KMS-11 (cell line): ENCODE data around the gene VWA3A.
"Not testable (repeated sequence)": the region's sequence is repeated elsewhere in the genome, so short reads cannot be mapped to it uniquely, and the experiment has no call there.

Experiments
- H2AFZ ChIP-seq: fragments of 200-600 bp; sonication (generic); 2 replicates; pipeline ENCODE4 v1.6.1; 2016; ENCODE audit warnings: antibody characterized with exemption, mixed run types, low read depth
- H3K27ac ChIP-seq: fragments of 200-600 bp; sonication (generic); 2 replicates; pipeline ENCODE4 v1.6.1; 2016; ENCODE audit warnings: mild to moderate bottlenecking, mixed run types
- H3K27me3 ChIP-seq: fragments of 200-600 bp; sonication (generic); 2 replicates; pipeline ENCODE4 v1.6.1; 2017; ENCODE audit warnings: mild to moderate bottlenecking, low read depth, mixed run types, moderate library complexity; ENCODE audit not compliant: insufficient read depth
- H3K36me3 ChIP-seq: fragments of 200-600 bp; sonication (generic); 2 replicates; pipeline ENCODE4 v1.6.1; 2017; ENCODE audit warnings: mild to moderate bottlenecking, mixed run types; ENCODE audit not compliant: insufficient read depth
- H3K4me1 ChIP-seq: fragments of 200-600 bp; sonication (generic); 2 replicates; pipeline ENCODE4 v1.6.1; 2016; ENCODE audit warnings: mild to moderate bottlenecking, low read depth, mixed run types; ENCODE audit not compliant: poor library complexity, severe bottlenecking
- H3K4me2 ChIP-seq: fragments of 200-600 bp; sonication (generic); 2 replicates; pipeline ENCODE4 v1.7.0; 2016; ENCODE audit warnings: mild to moderate bottlenecking, mixed run types
- H3K4me3 ChIP-seq: fragments of 200-600 bp; sonication (generic); IDR thresholded peaks from 2 replicates; pipeline ENCODE4 v1.6.1; 2017; ENCODE audit warnings: low read depth, low read length, mixed read lengths; ENCODE audit not compliant: insufficient read depth
- H3K79me2 ChIP-seq: fragments of 200-600 bp; sonication (generic); 2 replicates; pipeline ENCODE4 v1.6.1; 2016; ENCODE audit warnings: low read depth, mixed run types; ENCODE audit not compliant: insufficient read depth
- H3K9ac ChIP-seq: fragments of 200-600 bp; sonication (generic); 2 replicates; pipeline ENCODE4 v1.6.1; 2016; ENCODE audit warnings: mild to moderate bottlenecking, mixed run types
- H4K20me1 ChIP-seq: fragments of 200-600 bp; sonication (generic); 2 replicates; pipeline ENCODE4 v1.6.1; 2016; ENCODE audit warnings: mild to moderate bottlenecking, mixed run types; ENCODE audit not compliant: insufficient read depth
- TF ChIP-seq, protein P1 (sequence below): fragments of 200-600 bp; sonication (generic); conservative IDR thresholded peaks from 2 replicates; pipeline ENCODE4 v1.6.1; 2017; ENCODE audit warnings: low read depth, mild to moderate bottlenecking, antibody characterized with exemption, low read length, moderate library complexity, mixed read lengths

VWA3A gene

DNA sequence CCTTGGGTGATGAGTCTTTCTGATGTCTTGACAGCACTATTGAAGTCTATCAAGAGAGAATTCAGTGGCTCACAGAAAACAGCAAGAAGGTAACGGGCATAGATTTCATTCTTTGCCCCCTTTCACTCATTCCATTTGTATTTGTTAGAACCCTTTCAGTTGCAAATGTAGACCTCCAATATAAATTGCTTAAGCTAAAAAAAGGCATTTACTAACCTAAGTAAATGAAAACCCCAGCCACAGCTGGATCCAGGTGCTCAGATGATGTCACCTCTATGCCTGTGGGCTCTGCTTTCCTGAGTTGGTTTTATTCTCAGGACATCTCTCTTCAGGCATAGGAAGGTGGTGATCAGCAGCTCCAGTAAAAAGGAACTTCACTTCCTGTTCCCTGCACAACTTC, 11.1 kb downstream of the VWA3A start:
- H2AFZ ChIP-seq: no peak overlapping the region
- no peak overlapping the region; the same call in 1 of the 2 replicates for H3K4me2 ChIP-seq
- H3K27me3 ChIP-seq: no peaks in the 10 kb centered on the region
- no peaks in the 10 kb centered on the region for H3K79me2 ChIP-seq
- H3K36me3 ChIP-seq: no peaks in the 10 kb centered on the region
- H3K9ac ChIP-seq: no peak overlapping the region
- TF ChIP-seq, protein P1, sequence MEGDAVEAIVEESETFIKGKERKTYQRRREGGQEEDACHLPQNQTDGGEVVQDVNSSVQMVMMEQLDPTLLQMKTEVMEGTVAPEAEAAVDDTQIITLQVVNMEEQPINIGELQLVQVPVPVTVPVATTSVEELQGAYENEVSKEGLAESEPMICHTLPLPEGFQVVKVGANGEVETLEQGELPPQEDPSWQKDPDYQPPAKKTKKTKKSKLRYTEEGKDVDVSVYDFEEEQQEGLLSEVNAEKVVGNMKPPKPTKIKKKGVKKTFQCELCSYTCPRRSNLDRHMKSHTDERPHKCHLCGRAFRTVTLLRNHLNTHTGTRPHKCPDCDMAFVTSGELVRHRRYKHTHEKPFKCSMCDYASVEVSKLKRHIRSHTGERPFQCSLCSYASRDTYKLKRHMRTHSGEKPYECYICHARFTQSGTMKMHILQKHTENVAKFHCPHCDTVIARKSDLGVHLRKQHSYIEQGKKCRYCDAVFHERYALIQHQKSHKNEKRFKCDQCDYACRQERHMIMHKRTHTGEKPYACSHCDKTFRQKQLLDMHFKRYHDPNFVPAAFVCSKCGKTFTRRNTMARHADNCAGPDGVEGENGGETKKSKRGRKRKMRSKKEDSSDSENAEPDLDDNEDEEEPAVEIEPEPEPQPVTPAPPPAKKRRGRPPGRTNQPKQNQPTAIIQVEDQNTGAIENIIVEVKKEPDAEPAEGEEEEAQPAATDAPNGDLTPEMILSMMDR: no peak
- peaks cover 30% of the 10 kb centered on the region for H3K4me1 ChIP-seq
- no peak overlapping the region for H3K4me3 ChIP-seq
- H3K27ac ChIP-seq: no peak overlapping the region
- no peaks in the 10 kb centered on the region for H4K20me1 ChIP-seq

DNA sequence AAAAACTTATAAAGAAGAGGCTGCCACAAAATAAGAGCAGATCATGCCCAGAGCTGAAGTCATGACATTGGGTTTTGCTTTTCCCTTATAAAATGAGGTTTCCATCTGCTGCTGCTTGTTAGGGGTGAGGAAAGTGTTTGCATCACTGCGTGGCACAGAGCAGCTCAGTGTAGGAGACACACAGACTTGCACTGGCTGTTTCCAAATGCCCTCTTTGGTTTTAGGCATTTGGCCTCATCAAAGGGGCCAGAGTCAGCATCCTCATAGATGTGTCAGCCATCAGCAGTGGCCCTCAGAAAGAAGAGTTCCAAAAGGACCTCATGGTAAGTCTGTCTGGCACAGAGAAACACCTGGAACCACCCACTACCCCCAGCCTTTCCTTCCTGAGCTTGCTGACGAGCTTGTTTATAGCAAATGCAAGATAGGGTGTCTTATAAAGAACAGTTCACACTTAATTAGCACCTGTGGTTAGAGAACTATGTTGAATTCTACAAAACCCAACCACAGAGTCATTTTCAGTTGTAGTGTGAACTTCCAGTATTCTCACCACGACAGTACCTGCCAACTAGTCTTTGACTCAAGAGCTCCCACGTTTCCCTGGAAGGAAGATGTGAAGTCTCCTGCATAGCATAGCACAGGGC, 17.0 kb downstream of the VWA3A start:
- Histone ChIP-seq H3K79me2 (no peaks in the 10 kb centered on the region), H3K36me3 (no peaks in the 10 kb centered on the region), H3K4me2 (peak overlapping the region; percentile 51), H3K27ac (peak overlapping the region; percentile 48), H3K27me3 (no peaks in the 10 kb centered on the region), H3K4me3 (no peak overlapping the region), H3K4me1 (peaks cover 40% of the 10 kb centered on the region), H3K9ac (no peak overlapping the region), H2AFZ (peak overlapping the region; percentile 16; the same call in 1 of the 2 replicates), H4K20me1 (no peaks in the 10 kb centered on the region)
- TF ChIP-seq, protein P1: no peak

DNA sequence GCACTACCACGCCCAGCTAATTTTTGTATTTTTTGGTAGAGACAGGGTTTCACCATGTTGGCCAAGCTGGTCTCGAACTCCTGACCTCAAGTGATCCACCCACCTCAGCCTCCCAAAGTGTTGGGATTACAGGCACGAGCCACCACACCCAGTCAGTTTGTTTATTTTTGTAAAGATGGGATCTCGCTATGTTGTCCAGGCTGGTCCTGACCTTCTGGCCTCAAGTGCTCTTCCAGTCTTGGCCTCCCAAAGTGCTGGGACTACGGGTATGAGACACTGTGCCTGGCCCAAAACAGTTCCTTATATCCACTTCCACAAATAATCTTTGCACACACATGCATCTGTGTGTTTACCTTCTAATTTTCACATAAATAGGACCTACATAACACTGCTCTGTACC, 19.3 kb downstream of the VWA3A start:
- not testable (repeated sequence) for H3K79me2 ChIP-seq, H3K4me3 ChIP-seq, H3K36me3 ChIP-seq, H3K9ac ChIP-seq, H2AFZ ChIP-seq, H3K27me3 ChIP-seq, H3K4me2 ChIP-seq, H4K20me1 ChIP-seq, H3K27ac ChIP-seq
- peaks cover 40% of the 10 kb centered on the region for H3K4me1 ChIP-seq

DNA sequence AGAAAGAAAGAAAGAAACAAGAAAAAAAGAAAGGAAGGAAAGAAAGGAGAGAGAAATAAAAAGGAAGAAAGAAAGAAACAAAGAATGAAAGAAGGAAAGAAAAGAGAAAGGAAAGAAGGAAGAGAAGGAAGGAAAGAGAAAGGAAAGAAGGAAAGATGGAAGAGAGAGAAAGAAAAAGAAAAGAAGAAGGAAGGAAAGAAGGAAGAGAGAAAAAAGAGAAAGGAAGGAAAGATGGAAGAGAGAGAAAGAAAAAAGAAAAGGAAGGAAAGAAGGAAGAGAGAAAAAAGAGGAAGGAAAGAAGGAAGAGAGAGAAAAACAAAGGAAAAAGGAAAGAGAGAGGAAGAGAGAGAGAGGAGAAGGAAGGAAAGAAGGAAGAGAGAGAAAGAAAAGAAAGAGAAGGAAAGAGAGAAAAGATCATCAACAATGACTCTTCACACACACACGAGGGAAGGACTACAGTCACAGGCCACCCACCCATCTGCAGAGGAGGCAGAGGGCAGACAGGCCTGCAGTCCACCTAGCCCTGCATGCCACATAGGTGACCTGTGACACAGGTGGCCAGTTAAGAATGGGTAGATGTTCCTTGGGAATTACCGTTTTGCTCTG, 23.9 kb downstream of the VWA3A start:
- H3K27me3 ChIP-seq: no peaks in the 10 kb centered on the region
- H3K27ac ChIP-seq: no peak overlapping the region
- no peak overlapping the region for H3K4me2 ChIP-seq
- no peak overlapping the region for H3K9ac ChIP-seq
- no peaks in the 10 kb centered on the region for H3K79me2 ChIP-seq
- H4K20me1 ChIP-seq: no peaks in the 10 kb centered on the region
- no peak overlapping the region for H2AFZ ChIP-seq
- peaks cover under 1% of the 10 kb centered on the region for H3K4me1 ChIP-seq
- H3K36me3 ChIP-seq: no peaks in the 10 kb centered on the region
- TF ChIP-seq, protein P1: no peak
- H3K4me3 ChIP-seq: no peak overlapping the region

DNA sequence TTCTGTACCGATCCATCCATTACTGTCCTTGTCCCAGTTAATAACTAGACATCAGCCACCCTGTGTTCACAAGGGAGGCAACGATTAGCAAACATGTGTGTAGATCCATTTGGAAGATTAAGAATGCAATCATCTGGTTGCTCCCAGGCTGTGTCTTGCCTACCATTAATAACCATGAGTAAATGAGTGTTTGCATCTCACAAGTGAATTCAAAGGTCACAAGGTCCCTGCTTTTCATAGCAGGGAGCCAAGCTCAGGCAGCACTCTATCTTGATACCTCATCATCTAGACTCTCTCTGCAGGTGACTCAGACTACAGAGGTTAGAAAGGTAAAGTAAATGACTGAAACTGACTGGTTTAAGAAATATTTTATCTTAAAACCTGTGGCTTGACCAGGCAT, 25.3 kb downstream of the VWA3A start:
- Histone ChIP-seq H2AFZ (no peak overlapping the region), H3K36me3 (no peaks in the 10 kb centered on the region), H3K79me2 (no peaks in the 10 kb centered on the region), H3K4me3 (no peak overlapping the region), H3K27me3 (no peaks in the 10 kb centered on the region), H3K27ac (no peak overlapping the region), H3K9ac (no peak overlapping the region), H3K4me2 (no peak overlapping the region), H3K4me1 (no peaks in the 10 kb centered on the region), H4K20me1 (no peaks in the 10 kb centered on the region)
- TF ChIP-seq, protein P1: no peak
